Measurements from ENCODE around the gene PFDN4.
A peak's percentile ranks its signal among the peaks of the same experiment; 100 is the strongest.
"Not testable (repeated sequence)": the region's sequence is repeated elsewhere in the genome, so short reads cannot be mapped to it uniquely, and the experiment has no call there.

Gene PFDN4

GRCh38 chr20:54223751-54224150 lies 15.9 kb downstream of the PFDN4 start:
- DNase-seq (ENCODE audit: low read depth in 2 of 2): no peak

- DNase-seq (ENCODE audit: low read depth in 2 of 2): not testable (repeated sequence)
These were observed 16.8 kb downstream of the PFDN4 start for GRCh38 chr20:54224642-54225041.

- DNase-seq (ENCODE audit: low read depth in 2 of 2): no peak
These were observed 19.4 kb downstream of the PFDN4 start for GRCh38 chr20:54227241-54227640.

- no peak for DNase-seq (ENCODE audit: low read depth in 2 of 2)
These were observed 19.9 kb downstream of the PFDN4 start for GRCh38 chr20:54227751-54228150.

GRCh38 chr20:54228841-54229240 lies 21.0 kb downstream of the PFDN4 start:
- DNase-seq (ENCODE audit: low read depth in 2 of 2): no peak

- DNase-seq (ENCODE audit: low read depth in 2 of 2): no peak
These were observed 21.8 kb downstream of the PFDN4 start for GRCh38 chr20:54229566-54230160.

- DNase-seq (ENCODE audit: low read depth in 2 of 2): no peak
These were observed 23.1 kb downstream of the PFDN4 start for GRCh38 chr20:54231036-54231435.

GRCh38 chr20:54234991-54235390 lies 27.1 kb downstream of the PFDN4 start:
- DNase-seq (ENCODE audit: low read depth in 2 of 2): no peak

- DNase-seq (ENCODE audit: low read depth in 2 of 2): no peak
These were observed 29.4 kb downstream of the PFDN4 start for GRCh38 chr20:54237116-54237943.

- DNase-seq (ENCODE audit: low read depth in 2 of 2): no peak
These were observed 36.2 kb downstream of the PFDN4 start for GRCh38 chr20:54244113-54244512.

- DNase-seq (ENCODE audit: low read depth in 2 of 2): not testable (repeated sequence)
These were observed 40.8 kb downstream of the PFDN4 start for GRCh38 chr20:54248705-54249104.

- no peak for DNase-seq (ENCODE audit: low read depth in 2 of 2)
These were observed 42.8 kb downstream of the PFDN4 start for GRCh38 chr20:54250691-54251090.

GRCh38 chr20:54251096-54251495 lies 43.2 kb downstream of the PFDN4 start:
- no peak for DNase-seq (ENCODE audit: low read depth in 2 of 2)

- no peak for DNase-seq (ENCODE audit: low read depth in 2 of 2)
These were observed 46.7 kb downstream of the PFDN4 start for GRCh38 chr20:54254596-54254995.

GRCh38 chr20:54255157-54255556 lies 47.3 kb downstream of the PFDN4 start:
- peak; percentile 23 to 33 for DNase-seq (ENCODE audit: low read depth in 2 of 2)

GRCh38 chr20:54256202-54256601 lies 48.3 kb downstream of the PFDN4 start:
- no peak for DNase-seq (ENCODE audit: low read depth in 2 of 2)

- DNase-seq (ENCODE audit: low read depth in 2 of 2): peak; percentile 89 to 91
These were observed 49.4 kb downstream of the PFDN4 start for GRCh38 chr20:54257071-54257816.

- no peak for DNase-seq (ENCODE audit: low read depth in 2 of 2)
These were observed 52.2 kb downstream of the PFDN4 start for GRCh38 chr20:54260116-54260515.

GRCh38 chr20:54262671-54263070 lies 54.8 kb downstream of the PFDN4 start:
- DNase-seq (ENCODE audit: low read depth in 2 of 2): no peak

- no peak for DNase-seq (ENCODE audit: low read depth in 2 of 2)
These were observed 55.3 kb downstream of the PFDN4 start for GRCh38 chr20:54263116-54263690.

GRCh38 chr20:54265791-54266190 lies 57.9 kb downstream of the PFDN4 start:
- DNase-seq (ENCODE audit: low read depth in 2 of 2): not testable (repeated sequence)

- no peak for DNase-seq (ENCODE audit: low read depth in 2 of 2)
These were observed 59.0 kb downstream of the PFDN4 start for GRCh38 chr20:54266844-54267243.

Measured in fibroblast of skin of left biceps (primary cell).